Measurements from ENCODE around the gene CDC42EP1. TPM values are rescaled to one million over a fixed set of nuclear protein-coding genes. Genes with fewer than 3 reads are reported as not detected.
"Not testable (repeated sequence)": the region's sequence is repeated elsewhere in the genome, so short reads cannot be mapped to it uniquely, and the experiment has no call there.

CDC42EP1 gene
- total RNA-seq, 1 donor from 2014 or later = 1.0 TPM

DNA sequence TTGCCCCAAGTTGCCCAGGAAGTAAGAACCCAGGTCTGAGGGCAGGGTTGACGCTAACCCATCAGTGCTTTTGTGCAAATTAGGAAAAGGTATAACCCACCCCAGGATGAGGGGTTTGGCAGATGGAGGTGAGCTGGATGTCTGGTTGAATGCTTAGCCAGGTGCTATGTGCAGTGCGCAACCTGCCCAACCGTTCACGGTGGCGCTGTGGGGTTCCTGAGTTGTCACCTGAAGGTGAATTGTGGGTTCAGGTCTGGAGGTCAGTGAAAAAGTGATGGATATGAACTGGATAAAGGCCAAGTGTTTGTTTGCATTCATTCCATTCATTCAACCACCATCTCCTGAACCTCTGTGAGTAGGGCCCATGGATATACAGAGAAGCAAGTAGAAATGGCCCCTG is 34.0 kb downstream of the CDC42EP1 start:
- intact Hi-C loops (cut with micrococcal nuclease) = no loop called here

DNA sequence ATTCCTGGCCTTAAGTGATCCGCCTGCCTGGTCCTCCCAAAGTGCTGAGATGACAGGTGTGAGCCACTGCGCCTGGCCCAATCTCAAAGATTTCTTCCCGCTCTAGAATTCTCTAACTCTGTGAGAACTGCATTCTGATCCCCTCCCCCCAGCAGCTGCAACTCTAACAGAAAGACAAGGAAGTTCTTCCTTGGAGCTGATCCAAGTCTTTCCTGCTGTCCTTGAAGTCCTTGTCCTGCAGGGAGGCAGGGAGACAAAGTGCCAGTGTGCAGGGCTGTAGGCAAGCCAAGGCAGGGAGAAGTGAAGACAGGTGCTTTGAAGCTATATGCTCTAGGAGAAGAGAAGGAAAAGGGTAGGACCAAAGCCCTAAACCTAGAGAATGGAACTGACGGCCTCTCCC is 38.9 kb downstream of the CDC42EP1 start:
- H3K9me3 Mint-ChIP-seq = no peaks in the 10 kb centered on the region
- DNase-seq = no peak
- intact Hi-C loops (cut with micrococcal nuclease) = no loop called here
- no peak overlapping the region for H3K4me3 Mint-ChIP-seq
- H3K27me3 Mint-ChIP-seq = peaks cover 25% of the 10 kb centered on the region
- H3K36me3 Mint-ChIP-seq (ENCODE audit: low read depth) = no peaks in the 10 kb centered on the region
- no peak overlapping the region for H3K27ac Mint-ChIP-seq
- H3K4me1 Mint-ChIP-seq = peaks cover 13% of the 10 kb centered on the region

More for the DNA sequence above, 34.0 kb downstream of the CDC42EP1 start:
- no peak for DNase-seq
- Mint-ChIP-seq H3K9me3 (no peaks in the 10 kb centered on the region), H3K4me3 (no peak overlapping the region), H3K4me1 (peaks cover 10% of the 10 kb centered on the region), H3K27ac (no peak overlapping the region), H3K36me3 (ENCODE audit: low read depth) (no peaks in the 10 kb centered on the region), H3K27me3 (peaks cover 5% of the 10 kb centered on the region)

DNA sequence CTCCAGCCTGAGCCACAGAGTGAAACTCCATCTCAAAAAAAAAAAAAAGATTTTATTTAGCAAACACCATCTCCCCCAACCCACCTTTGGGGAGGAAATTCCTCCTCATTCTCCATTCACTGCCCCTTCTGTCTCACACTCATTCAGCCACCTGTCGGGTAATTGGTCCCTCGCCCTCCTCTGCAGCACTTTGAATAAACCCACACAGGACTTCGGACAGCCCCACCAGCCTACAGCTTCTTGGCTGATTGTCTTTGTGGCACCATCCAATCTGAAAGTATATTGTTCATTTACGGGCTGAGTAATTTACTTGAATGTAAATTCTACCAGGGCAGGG is 40.9 kb downstream of the CDC42EP1 start:
- Mint-ChIP-seq H3K36me3 (ENCODE audit: low read depth) (no peaks in the 10 kb centered on the region), H3K4me3 (no peak overlapping the region), H3K27ac (no peak overlapping the region)

DNA sequence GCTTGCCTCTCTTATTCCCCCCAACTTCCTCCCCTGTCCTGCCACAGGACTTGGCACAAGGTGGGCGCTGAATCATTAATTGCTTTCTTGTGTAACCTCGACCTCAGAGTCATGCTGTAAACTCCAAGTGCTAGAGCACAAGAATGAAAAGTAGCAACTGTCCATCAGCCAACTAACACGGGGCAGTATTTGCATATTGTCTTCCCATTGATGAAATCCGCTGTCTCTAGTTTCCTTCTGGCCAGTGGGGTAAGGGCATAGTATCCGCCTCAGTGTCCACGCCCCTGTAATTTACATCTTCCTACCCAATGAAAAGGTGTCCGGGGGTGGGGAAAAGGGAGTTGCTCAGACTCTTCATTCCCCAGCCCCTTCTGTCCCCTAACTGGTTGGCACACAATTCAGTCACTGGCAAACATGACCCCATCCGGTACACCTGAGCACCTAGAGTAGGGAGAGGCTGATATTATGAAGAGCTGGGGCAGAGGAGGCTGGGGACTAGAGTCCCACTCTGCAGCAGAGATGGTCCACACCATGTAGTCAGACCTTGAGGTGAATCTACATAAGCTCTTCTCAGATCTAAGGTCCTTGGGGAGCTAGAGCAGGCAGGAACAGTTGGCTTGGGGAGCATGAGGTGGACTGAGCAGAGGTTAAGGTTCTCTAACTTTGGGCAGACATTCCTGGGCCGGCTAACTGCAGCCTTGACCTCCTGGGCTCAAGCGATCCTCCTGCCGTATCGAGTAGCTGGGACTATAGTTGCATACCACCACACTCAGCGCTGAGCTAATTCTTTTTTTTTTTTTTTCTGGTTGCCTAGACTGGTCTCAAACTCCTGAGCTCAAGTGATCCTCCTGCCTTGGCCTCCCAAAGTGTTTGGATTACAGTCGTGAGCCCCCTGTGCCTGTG is 41.5 kb downstream of the CDC42EP1 start:
- intact Hi-C loops (cut with micrococcal nuclease) = no loop called here
- no peak for DNase-seq
- no peaks in the 10 kb centered on the region for H3K9me3 Mint-ChIP-seq
- H3K27me3 Mint-ChIP-seq = peaks cover 23% of the 10 kb centered on the region
- H3K27ac Mint-ChIP-seq = peak overlapping the region; percentile 19
- no peaks in the 10 kb centered on the region for H3K36me3 Mint-ChIP-seq (ENCODE audit: low read depth)
- H3K4me1 Mint-ChIP-seq = peaks cover 28% of the 10 kb centered on the region
- H3K4me3 Mint-ChIP-seq = no peak overlapping the region

More for the DNA sequence above, 40.9 kb downstream of the CDC42EP1 start:
- no peaks in the 10 kb centered on the region for H3K9me3 Mint-ChIP-seq
- H3K4me1 Mint-ChIP-seq = peaks cover 28% of the 10 kb centered on the region
- no peak for DNase-seq
- intact Hi-C loops (cut with micrococcal nuclease) = no loop called here
- peaks cover 25% of the 10 kb centered on the region for H3K27me3 Mint-ChIP-seq

DNA sequence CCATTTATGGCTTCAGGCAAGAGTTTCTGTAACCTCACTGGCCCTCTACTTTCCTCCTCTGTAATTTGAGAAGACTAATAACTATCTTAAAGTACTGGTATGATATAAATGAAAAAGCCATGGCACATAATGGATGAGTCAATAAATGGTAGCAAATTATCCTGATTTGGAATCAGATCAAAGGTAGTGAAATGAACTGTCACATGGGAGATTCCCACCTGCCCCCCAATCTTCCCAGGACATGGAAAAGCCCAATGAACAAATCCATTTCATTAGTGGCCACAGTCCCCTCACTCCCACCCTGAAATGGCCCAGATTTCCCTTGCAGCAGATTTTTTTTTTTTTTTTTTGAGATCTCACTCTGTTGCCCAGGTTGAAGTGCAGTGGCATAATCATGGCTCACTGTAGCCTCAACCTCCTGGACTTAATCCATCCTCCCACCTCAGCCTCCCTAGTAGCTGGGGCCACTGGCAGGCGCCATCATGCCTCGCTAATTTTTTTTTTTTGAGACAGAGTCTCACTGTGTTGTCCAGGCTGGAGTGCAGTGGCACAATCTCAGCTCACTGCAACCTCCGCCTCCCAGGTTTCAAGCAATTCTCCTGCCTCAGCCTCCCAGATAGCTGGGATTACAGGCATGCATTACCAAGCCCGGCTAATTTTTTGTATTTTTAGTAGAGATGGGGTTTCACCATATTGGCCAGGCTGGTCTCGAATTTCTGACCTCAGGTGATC is 42.4 kb downstream of the CDC42EP1 start:
- intact Hi-C loops (cut with micrococcal nuclease); H3K4me3 Mint-ChIP-seq; H3K9me3 Mint-ChIP-seq; H3K36me3 Mint-ChIP-seq (ENCODE audit: low read depth); DNase-seq: not testable (repeated sequence)
- H3K27ac Mint-ChIP-seq = peak overlapping the region; percentile 4
- H3K4me1 Mint-ChIP-seq = peaks cover 33% of the 10 kb centered on the region
- H3K27me3 Mint-ChIP-seq = peaks cover 23% of the 10 kb centered on the region

DNA sequence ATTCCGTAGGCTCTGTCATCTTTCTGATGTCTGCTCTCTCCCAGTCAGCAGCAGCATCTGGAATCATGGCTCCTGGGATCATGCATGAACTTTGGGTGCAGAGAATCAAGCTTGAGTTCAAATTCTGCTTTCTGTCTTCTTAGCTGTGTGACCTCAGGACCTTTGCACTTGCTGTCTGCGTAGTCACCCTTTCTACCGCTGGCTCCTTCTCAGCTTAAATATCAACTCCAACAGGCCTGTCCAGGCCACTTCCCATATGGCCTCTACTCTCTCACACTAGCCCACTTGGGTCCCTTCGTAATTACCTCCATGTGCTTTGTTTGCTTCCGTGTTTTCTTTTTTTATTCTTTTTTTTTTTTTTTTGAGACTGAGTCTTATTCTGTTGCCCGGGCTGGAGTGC is 43.8 kb downstream of the CDC42EP1 start:
- Mint-ChIP-seq H3K4me1 (peaks cover 41% of the 10 kb centered on the region), H3K4me3 (no peak overlapping the region), H3K27ac (no peak overlapping the region), H3K27me3 (peaks cover 22% of the 10 kb centered on the region), H3K36me3 (ENCODE audit: low read depth) (no peaks in the 10 kb centered on the region), H3K9me3 (no peaks in the 10 kb centered on the region)
- no peak for DNase-seq
- intact Hi-C loops (cut with micrococcal nuclease) = no loop called here

DNA sequence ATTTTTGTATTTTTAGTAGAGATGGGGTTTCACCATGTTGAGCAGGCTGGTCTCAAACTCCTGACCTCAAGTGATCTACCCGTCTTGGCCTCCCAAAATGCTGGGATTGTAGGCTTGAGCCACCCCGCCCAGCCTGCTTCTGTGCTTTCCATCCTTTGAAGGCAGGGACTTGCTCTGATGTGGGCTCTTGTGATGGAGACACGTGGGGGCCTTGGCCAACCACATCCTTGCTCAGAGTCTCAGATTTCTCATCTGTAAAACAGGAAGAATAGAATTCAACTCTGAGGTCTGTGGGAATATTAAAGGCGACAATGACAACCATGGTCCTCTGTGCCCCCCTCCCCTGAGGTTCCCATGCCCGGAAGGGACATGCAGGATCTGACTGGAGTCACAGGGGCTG is 44.6 kb downstream of the CDC42EP1 start:
- intact Hi-C loops (cut with micrococcal nuclease) = loop anchor here (5.0 kb wide), 1 partner anchor 202 kb away; the partner anchor contains the start of gene GCAT
- H3K27ac Mint-ChIP-seq = peak overlapping the region; percentile 75
- peak; percentile 91 for DNase-seq
- H3K27me3 Mint-ChIP-seq = peaks cover 21% of the 10 kb centered on the region
- H3K9me3 Mint-ChIP-seq = no peaks in the 10 kb centered on the region
- peaks cover 45% of the 10 kb centered on the region for H3K4me1 Mint-ChIP-seq
- H3K4me3 Mint-ChIP-seq = peak overlapping the region; percentile 52
- no peaks in the 10 kb centered on the region for H3K36me3 Mint-ChIP-seq (ENCODE audit: low read depth)

DNA sequence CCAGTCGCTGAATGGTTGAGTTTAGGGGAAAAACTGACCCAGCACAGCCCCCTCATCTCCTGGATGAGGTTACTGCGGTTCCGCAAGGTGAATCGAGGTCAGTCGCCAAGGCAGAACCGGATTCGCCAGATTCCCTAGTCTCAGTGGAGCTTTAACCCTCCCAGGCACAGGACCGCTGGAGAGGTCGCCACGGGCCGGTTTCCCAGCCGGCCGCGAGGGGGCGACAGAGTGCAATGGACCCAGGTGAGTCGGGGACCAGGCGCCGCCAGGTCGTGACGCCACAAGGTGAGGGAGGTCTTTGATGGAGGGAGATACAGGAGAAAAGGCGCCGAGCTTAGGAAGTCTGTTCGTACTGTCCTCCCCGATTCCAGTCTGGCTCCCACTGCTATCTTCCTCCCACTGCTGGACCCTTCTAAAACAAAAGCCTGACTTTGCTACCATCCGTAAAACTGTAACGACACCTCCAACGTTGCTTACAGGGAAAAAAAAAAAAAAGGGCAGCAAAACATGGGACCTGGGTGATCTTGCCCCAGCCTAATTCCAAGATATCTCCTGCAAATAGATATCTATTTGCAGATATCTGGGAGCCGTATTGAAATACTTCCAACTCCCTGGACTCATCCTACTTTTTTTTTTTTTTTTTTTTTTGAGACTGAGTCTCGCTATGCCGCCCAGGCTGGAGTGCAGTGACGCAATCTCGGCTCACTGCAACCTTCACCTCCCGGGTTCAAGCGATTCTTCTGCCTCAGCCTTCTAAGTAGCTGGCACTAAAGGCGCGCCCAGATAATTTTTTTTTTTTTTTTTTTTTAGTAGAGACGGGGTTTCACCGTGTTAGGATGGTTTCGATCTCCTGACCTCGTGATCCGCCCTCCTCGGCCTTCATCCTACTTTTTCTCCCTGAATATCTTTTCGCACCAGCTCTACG is 47.0 kb downstream of the CDC42EP1 start:
- H3K27ac Mint-ChIP-seq = peak overlapping the region; percentile 98
- peaks cover 42% of the 10 kb centered on the region for H3K4me1 Mint-ChIP-seq

DNA sequence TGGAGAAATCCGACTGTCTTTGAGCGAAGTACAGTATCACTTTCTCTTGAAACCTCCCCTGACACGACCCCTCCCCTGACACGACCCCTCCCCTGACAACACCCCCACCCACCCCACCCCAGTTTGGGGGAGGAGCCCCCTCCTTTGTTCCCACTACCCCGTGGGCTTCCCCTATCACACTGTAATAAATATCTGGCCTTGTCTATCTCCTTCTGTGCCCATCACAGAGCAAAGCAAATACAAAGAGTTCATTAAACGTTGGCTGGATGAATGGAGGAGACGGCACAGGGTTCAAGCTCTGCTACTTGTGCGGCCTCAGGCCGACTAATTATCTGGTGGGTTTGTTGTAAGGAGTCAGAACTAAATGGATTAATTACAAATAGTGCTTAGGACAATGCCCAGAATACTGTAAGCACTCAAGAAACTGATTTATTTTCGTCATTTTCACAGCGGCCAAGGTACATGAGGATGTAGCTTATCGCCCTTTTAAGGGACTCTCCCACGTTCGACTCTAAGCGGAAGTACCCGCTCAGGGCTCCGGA is 47.7 kb downstream of the CDC42EP1 start:
- H3K9me3 Mint-ChIP-seq = no peaks in the 10 kb centered on the region
- H3K27me3 Mint-ChIP-seq = peaks cover 3% of the 10 kb centered on the region
- H3K4me3 Mint-ChIP-seq = peak overlapping the region; percentile 99
- no peaks in the 10 kb centered on the region for H3K36me3 Mint-ChIP-seq (ENCODE audit: low read depth)
- peak overlapping the region; percentile 98 for H3K27ac Mint-ChIP-seq
- DNase-seq = no peak
- peaks cover 39% of the 10 kb centered on the region for H3K4me1 Mint-ChIP-seq
- intact Hi-C loops (cut with micrococcal nuclease) = loop anchor here (1.0 to 5.0 kb wide), 9 partner anchors 31 to 366 kb away; partner anchors contain the start of genes ANKRD54, EIF3L, GCAT and NOL12

More for the DNA sequence above, 47.0 kb downstream of the CDC42EP1 start:
- no peaks in the 10 kb centered on the region for H3K9me3 Mint-ChIP-seq
- H3K36me3 Mint-ChIP-seq (ENCODE audit: low read depth) = no peaks in the 10 kb centered on the region
- DNase-seq = peak; percentile 97
- peak overlapping the region; percentile 99 for H3K4me3 Mint-ChIP-seq
- intact Hi-C loops (cut with micrococcal nuclease) = loop anchor here (1.0 to 5.0 kb wide), 2 partner anchors 123 to 200 kb away; partner anchors contain the start of gene GCAT
- H3K27me3 Mint-ChIP-seq = peaks cover 8% of the 10 kb centered on the region

DNA sequence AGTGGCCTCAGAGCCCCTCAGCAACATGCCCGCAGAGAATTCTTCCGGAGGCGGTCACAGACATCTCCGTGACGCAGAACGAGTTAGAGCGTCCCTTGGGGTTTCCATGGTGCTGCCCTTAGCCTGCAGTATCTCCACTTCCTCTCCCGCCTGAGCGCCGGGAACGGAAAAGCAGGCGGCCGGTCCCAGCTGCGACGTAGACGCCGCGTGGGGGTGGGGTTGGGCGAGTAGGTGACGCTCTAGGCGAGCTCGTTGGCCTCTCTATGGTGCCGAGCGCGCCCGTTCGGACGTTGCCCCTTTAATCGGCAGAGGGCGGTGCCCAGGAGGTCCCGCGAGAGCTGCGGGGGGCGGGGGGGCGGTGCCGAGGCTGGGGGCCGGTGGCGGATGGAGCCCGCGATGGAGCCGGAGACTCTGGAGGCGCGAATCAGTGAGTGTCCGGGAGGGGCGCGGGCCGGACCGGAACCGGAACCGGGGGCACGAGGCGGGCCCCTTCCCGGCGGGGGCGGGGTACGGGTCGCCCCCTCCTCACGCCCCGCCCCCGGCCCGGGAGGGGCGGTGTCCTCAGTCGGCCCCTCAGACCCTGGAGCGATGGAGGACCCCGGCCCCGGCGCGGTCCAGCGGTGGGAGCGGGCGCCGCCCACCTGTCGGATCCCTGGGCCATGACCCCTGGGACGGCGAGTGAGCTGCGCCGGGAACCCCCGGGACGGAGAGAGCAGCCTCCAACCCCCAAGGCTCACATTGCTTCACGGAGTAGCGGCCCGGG is 48.4 kb downstream of the CDC42EP1 start, which contains the start of gene GGA1:
Gene GGA1, plus strand, starts transcription at position 358 of the 763 bp plus-strand sequence. Its CDS starts 27 bp downstream, at position 385.
- intact Hi-C loops (cut with micrococcal nuclease) = loop anchor here (1.0 to 5.0 kb wide), 9 partner anchors 15 to 366 kb away; partner anchors contain the start of genes ANKRD54, EIF3L, GCAT and NOL12
- Mint-ChIP-seq H3K4me3 (peak within 1 kb of the TSS; percentile 99), H3K36me3 (ENCODE audit: low read depth) (peaks cover 2% of the 10 kb centered on the region), H3K27ac (peak within 1 kb of the TSS; percentile 98), H3K9me3 (no peaks in the 10 kb centered on the region), H3K4me1 (peaks cover 40% of the 10 kb centered on the region), H3K27me3 (peaks cover 3% of the 10 kb centered on the region)
- DNase-seq = peak; percentile 99

DNA sequence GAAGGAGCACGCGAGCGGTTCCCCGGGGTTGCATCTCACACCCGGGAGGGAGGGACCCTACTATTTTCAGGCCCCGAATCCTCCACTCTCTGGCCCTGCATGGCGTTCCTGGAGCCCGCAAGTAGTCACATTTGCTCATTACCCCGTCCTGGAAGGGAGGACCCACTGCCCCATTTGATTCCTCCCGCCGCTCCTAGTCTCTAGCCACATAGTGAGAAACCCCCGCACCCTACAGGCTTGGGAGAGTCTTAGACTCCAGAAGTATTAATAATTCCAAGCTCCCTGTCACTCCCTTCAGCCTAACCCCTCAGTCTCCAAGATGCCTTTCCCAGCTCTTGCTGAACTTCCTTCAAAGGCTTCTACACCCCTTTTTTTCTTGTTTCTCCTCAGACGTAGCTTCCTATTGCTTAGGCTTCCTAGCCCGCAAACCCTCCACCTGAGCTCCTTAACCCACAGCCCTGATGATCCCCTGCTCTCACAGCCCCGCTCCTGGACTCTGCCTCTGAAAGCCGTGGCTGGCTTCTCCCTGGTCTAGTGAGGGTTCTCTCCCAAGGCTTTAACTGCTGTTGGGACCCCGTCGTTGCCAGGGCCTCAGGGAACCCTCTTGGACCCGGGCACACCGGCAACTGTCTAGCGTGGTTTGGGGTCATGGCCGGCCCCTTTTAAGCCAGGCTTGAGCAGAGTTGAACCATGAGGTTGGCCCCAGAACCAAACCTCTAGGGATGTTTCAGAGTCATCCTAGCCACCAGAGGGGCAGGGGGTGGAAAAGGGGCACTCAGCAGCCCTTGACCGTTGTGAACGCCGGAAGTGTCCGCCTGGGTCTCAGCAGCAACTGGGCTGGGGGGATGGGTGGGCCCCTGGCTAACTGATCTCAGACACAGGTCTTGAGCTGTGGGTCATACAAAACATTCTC is 49.2 kb downstream of the CDC42EP1 start:
- peak; percentile 72 for DNase-seq
- Mint-ChIP-seq H3K36me3 (ENCODE audit: low read depth) (peaks cover 2% of the 10 kb centered on the region), H3K27me3 (no peaks in the 10 kb centered on the region), H3K4me3 (peak overlapping the region; percentile 99), H3K27ac (peak overlapping the region; percentile 98), H3K4me1 (peaks cover 38% of the 10 kb centered on the region), H3K9me3 (no peaks in the 10 kb centered on the region)
- intact Hi-C loops (cut with micrococcal nuclease) = loop anchor here (1.0 to 5.0 kb wide), 2 partner anchors 14 to 198 kb away; partner anchors contain the start of gene GCAT

Measured in activated CD4-positive, alpha-beta T cell treated with anti-CD3 and anti-CD28 coated beads, Interleukin-2, amount 10 ng/mL, durations not matched to agents 24 days and 14 days (primary cell).